LNCAP (cell line): ENCODE results near the gene ADAMTSL3.

Experiments used
- TF ChIP-seq, protein P1 (sequence below): fragments of 450-650 bp; IDR thresholded peaks from 2 replicates; pipeline ENCODE4 v1.5.1; 2017; ENCODE audit warnings: mild to moderate bottlenecking

Gene ADAMTSL3

DNA sequence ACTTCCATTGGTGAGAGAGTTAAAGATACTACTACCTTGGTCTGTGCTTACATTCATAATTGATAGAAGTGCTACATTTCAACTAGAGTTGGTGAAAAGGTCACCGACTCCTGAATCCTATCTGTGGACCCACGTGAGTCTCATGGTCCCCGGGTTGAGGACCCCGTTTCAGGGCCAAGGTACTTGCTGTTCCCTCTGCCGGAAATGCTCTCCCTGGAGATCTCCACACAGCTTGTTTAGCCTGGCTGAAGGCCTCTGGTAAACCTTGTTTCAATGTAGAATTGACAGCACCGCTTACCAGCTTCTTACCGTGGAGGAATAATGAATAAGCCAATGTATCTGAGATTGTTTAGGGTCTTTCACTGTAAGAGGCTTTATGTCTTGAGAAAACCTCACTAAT, 355.7 kb downstream of the ADAMTSL3 start:
- TF ChIP-seq, protein P1, sequence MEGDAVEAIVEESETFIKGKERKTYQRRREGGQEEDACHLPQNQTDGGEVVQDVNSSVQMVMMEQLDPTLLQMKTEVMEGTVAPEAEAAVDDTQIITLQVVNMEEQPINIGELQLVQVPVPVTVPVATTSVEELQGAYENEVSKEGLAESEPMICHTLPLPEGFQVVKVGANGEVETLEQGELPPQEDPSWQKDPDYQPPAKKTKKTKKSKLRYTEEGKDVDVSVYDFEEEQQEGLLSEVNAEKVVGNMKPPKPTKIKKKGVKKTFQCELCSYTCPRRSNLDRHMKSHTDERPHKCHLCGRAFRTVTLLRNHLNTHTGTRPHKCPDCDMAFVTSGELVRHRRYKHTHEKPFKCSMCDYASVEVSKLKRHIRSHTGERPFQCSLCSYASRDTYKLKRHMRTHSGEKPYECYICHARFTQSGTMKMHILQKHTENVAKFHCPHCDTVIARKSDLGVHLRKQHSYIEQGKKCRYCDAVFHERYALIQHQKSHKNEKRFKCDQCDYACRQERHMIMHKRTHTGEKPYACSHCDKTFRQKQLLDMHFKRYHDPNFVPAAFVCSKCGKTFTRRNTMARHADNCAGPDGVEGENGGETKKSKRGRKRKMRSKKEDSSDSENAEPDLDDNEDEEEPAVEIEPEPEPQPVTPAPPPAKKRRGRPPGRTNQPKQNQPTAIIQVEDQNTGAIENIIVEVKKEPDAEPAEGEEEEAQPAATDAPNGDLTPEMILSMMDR = no peak

DNA sequence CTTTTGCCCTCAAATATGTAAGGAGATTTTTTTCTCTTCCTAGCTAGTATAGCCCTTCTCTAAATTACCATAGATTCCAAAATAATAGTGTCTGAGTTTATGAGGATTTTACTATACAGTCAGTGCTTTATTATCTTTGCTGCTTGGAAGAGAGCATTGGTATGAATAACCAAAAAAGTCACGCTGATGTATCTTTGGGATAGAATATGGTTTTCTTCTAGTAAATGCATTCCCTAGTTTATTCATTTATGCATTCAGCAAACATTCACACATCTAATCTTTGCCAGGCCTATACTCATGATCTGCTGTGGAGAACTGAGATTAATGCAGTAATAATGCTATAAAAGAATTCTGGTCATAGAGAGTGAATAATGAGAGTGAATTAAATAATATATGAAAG, 356.3 kb downstream of the ADAMTSL3 start:
- TF ChIP-seq, protein P1 = no peak

DNA sequence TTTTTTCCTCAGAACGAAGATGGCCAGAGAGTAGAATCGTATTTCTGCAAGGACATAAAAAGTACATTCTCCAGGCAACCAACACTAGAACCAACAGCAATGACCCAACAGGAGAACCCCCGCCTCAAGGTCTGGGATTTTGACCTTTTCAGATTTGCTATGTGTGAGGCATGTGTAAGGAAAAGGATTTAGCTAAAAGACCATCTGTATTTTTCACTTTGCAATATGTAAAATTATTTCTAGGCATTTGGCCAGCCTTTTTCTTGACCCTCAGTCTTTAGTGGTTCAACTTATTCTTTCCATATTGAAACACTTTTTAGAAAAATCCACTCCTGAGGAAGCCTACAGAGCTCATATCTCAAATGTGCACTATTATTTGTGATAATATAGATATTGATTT, 362.4 kb downstream of the ADAMTSL3 start:
- TF ChIP-seq, protein P1 = no peak

DNA sequence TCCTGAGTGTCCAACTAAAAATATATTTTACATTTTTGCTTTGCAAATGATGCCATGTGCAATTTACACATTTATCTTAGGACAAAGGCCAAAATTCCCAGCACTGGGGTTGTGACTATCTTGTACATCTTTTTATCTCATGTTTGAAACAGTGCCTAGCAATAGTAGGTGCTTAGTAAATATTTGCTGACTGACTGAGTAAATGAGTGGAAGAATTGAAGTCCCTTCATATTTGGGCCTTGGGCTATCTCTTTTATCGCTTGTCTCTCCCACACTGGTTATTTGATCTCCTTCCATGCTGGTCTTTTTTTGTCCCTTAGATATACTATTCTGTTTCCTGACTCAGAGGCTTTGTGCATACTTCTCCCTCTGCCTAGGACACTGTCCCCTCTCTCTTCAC, 368.6 kb downstream of the ADAMTSL3 start:
- TF ChIP-seq, protein P1 = no peak

DNA sequence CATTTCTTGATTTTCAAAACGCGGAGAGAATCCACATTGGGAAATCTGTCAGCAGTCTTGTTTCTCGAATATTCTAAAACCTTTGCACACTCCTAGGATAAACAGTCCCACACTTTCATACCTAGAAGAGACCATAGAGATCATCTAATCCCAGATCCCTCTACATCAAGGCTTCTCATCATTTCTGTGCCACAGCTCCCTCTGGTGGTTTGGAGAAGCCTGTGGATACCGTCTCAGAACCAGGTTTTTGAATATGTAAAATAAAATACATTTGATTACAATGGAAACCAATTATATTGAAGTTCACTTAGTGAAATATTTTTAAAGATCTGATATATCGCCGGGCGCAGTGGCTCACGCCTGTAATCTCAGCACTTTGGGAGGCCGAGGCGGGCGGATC, 369.7 kb downstream of the ADAMTSL3 start:
- TF ChIP-seq, protein P1 = peak; percentile 77

DNA sequence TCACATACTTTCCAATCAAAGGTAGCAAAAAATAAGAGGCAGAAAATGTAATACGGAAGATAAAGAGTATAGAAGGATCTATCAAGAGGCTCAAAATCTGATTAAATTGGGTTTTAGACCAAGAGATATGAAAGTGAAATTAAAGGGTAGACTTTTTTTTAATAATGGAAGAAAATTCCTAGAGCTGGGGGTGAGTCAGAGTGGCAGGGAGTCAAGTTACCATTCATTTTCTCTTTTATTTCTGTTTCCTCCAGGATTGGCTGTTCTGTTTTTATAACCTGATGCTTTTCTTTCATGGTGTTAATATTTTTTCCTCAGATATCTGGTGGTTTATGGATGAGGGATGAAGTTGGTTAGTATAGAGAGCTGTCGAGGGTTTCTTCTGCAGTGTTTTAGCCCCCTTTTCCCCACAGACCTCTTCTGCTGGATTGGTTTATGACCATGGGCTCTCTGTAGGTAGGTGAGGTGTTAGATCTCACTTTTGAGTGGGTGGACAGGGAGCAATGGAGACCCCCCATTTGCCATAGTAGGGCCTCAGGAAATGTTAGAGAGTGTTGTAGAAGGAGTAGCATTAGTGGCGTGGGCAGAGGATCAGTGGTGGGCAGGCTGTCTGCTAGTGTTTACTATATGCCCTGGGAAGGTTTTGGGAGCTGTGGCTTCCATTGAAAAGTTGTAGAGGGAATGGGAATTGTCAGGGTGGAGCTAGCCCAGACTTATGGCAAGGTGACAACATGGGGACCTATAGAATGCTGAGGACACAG, 380.1 kb downstream of the ADAMTSL3 start:
- TF ChIP-seq, protein P1 = no peak

DNA sequence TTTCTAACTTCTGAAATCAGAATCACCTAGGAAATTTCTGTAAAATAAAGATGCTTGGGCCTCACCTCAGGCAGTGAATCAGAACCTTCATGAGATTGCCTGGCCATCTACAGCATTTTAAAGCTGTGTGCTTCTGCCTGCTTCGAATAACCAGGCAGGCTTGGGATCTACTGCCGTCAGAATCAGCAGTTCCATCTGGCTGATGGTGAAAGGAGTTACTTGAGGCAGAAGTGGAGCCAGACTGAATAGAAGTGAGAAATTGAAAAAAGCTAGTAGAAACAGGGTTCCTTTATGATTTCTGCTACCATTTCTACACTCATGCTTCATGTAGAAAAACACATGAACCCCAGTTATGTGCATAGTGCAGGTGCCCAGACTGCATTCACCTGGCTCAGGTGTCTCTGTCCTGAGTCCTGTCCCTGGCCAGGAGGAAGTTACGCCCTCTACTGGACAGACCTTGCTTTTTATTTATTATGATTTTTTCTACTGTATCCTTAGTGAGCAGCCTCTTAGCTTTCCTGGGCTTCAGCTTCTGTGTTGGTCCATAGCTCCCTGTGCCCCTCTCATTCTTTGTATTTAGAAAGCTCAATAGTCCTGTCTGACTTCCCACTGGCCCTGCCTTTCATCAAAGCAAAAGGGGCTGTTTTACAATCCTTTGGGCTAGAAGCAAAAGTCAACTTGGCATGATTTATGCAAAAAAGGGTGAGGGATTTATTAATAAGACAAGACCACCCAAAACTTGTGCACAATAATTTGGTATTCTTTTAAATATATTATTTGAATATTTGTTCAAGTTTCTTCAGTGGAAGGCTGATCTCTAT, 380.9 kb downstream of the ADAMTSL3 start:
- TF ChIP-seq, protein P1 = peak; percentile 55
